Naive B cell (primary cell): Measurements from ENCODE around the gene CDHR1. TPM values are rescaled to one million over a fixed set of nuclear protein-coding genes. Genes with fewer than 3 reads are reported as not detected.
A peak's percentile ranks its signal among the peaks of the same experiment; 100 is the strongest.
"Not testable (repeated sequence)": the region's sequence is repeated elsewhere in the genome, so short reads cannot be mapped to it uniquely, and the experiment has no call there.

ENCODE experiments used
- ATAC-seq, 2 donors: fragments of 150-1000 bp; cut with Tn5 transposase; 2 replicates each; pipeline ENCODE4 v1.10.0; 2021; ENCODE audit warnings: low read depth in 2 of 2, mild to moderate bottlenecking in 2 of 2, moderate library complexity in 2 of 2
- DNase-seq: peaks from one replicate; pipeline ENCODE4 v3.0.0; 2022
- H3K27ac Mint-ChIP-seq, 6 donors: one replicate each; pipeline ENCODE4 v1.8.0; 2020 to 2022; ENCODE audit warnings: mild to moderate bottlenecking in 6 of 6, mixed read lengths in 6 of 6, moderate library complexity in 5 of 6, inconsistent platforms in 2 of 6
- H3K27me3 Mint-ChIP-seq, 3 donors: one replicate each; pipeline ENCODE4 v1.8.0; 2021 to 2022; ENCODE audit warnings: mixed read lengths in 3 of 3, mild to moderate bottlenecking in 1 of 3
- H3K36me3 Mint-ChIP-seq, 2 donors: one replicate each; pipeline ENCODE4 v1.8.0; 2020 to 2022; ENCODE audit warnings: mixed read lengths in 2 of 2, inconsistent platforms in 1 of 2, mild to moderate bottlenecking in 1 of 2
- H3K4me1 Mint-ChIP-seq, 3 donors: one replicate each; pipeline ENCODE4 v1.8.0; 2020 to 2022; ENCODE audit warnings: mixed read lengths in 3 of 3, inconsistent platforms in 1 of 3, mild to moderate bottlenecking in 1 of 3, moderate library complexity in 1 of 3
- H3K4me3 Mint-ChIP-seq, 8 donors: one replicate each; pipeline ENCODE4 v1.8.0; 2020 to 2022; ENCODE audit warnings: mild to moderate bottlenecking in 8 of 8, mixed read lengths in 8 of 8, moderate library complexity in 8 of 8, inconsistent platforms in 2 of 8
- H3K9me3 Mint-ChIP-seq, 7 donors: one replicate each; pipeline ENCODE4 v1.8.0; 2020 to 2022; ENCODE audit warnings: mixed read lengths in 7 of 7, mild to moderate bottlenecking in 5 of 7, inconsistent platforms in 2 of 7, moderate library complexity in 1 of 7
- polyA plus RNA-seq, 6 donors: library from polyadenylated mRNA; unstranded; fragments of 300-500 nt; fragmentation: Illumina TruSeq; gene quantifications; one replicate each; pipeline ENCODE4 v1.2.3, GENCODE V29; 2021; ENCODE audit warnings: low read depth in 6 of 6

CDHR1 gene
- polyA plus RNA-seq, 6 donors from 2014 or later = 0.08 TPM; not detected in 5

DNA sequence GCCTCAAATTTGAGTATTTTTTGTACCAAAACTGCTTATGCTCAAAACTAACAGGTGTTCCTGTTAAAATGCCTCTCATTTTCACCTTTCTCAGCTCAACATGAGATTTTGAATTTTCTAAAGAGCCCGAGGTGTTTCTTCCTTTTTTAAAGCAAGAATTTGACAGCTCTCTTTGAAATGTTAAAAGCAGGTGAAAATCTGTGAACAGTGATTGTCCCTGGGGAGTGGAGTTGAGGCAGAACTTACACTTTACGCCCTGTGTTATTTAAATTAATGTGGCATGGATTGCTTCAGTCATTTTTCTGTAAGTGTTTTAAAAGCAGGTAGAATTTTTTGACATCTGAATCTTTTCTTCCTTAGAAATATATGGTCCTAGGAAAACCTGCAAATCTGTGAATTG is 29.9 kb upstream of the CDHR1 start:
- no peak for DNase-seq
- Mint-ChIP-seq H3K4me3 (no peak overlapping the region), H3K36me3 (peaks cover 4 to 8% of the 10 kb centered on the region in 2 donors), H3K27ac (no peak overlapping the region), H3K4me1 (peaks cover 0 to under 1% (median 0%) of the 10 kb centered on the region in 3 donors), H3K9me3 (peaks cover 0 to 18% (median 6%) of the 10 kb centered on the region in 7 donors), H3K27me3 (peaks cover 12 to 34% (median 15%) of the 10 kb centered on the region in 3 donors)
- ATAC-seq = no peak

DNA sequence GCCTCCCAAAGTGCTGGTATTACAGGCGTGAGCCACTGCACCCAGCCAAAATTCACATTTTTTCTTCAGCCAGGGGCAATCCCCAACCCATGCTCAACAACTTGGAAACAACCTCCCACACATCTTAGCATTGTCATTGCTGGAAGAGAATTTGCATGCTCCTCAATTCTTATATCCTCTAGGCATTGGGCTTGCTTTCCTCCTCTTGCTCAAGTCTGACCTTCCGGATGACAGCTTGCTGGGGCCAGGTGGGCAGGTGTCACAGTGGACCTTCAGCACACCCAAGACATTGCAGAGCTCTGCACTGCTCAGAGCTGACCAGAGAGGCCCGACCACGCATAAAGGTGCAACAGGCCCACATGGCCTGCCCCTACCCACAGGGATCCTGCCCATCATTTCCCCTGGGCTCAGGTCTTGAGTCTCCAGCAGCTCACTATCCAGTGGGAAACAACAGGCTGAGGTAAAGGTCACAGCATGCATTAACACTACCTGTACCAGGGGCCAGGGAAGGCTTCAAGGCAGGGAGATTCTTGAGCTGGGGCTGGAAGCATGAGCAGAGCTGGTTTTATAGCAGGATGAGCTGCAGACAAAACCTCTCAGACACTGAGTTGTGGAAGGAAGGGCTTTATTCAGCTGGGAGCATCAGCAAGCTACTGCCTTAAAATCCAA is 27.6 kb upstream of the CDHR1 start:
- Mint-ChIP-seq H3K27ac (no peak overlapping the region), H3K9me3 (peaks cover 0 to 18% (median 6%) of the 10 kb centered on the region in 7 donors), H3K36me3 (peaks cover 4 to 8% of the 10 kb centered on the region in 2 donors), H3K27me3 (peaks cover 8 to 30% (median 15%) of the 10 kb centered on the region in 3 donors), H3K4me3 (no peak overlapping the region), H3K4me1 (peaks cover 0 to 5% (median 3%) of the 10 kb centered on the region in 3 donors)
- no peak for DNase-seq
- ATAC-seq = no peak

DNA sequence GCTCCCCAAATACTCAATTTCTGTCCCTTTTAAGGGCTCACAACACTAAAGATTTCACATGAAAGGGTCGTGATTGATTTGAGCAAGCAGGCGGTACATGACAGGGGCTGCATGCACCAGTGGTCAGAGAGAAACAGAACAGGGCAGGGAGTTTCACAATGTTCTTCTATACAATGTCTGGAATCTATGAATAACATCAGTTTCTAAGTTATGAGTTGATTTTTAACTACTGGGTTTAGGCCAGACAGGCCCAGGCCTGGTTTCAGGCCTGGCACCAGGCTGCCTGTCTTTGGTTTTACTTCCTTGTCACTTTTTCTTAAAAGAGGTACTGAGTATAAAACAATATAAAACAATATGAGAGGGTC is 27.1 kb upstream of the CDHR1 start:
- H3K27me3 Mint-ChIP-seq = peaks cover 8 to 28% (median 15%) of the 10 kb centered on the region in 3 donors
- H3K4me1 Mint-ChIP-seq = peaks cover 3 to 11% (median 8%) of the 10 kb centered on the region in 3 donors
- not testable (repeated sequence) for H3K36me3 Mint-ChIP-seq, ATAC-seq, H3K27ac Mint-ChIP-seq, DNase-seq, H3K4me3 Mint-ChIP-seq
- H3K9me3 Mint-ChIP-seq = peaks cover 0 to 18% (median 6%) of the 10 kb centered on the region in 7 donors

DNA sequence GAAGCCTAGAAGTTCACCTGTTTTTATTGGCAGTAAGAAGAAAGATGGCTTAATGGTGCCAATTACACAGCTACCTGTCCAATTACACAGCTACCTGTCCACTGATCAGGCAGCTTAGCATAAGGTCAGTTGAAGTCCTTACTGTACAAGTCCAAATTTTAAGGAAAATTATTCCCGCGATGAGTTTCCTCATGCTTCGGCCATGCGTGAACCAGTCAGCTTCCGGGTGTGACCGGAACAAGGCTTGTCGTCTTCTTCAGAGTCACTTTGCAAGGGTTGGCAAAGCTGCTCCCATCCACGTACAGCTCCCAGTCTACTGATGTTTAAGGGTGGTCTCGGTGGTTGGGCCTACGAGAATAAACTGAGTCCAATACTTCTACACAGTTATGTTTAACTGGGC is 26.0 kb upstream of the CDHR1 start:
- H3K27ac Mint-ChIP-seq, ATAC-seq, DNase-seq, H3K36me3 Mint-ChIP-seq: not testable (repeated sequence)
- H3K4me3 Mint-ChIP-seq = peak overlapping the region in 1 of 8 donors; percentile 41
- H3K9me3 Mint-ChIP-seq = peaks cover 0 to 18% (median 5%) of the 10 kb centered on the region in 7 donors
- peaks cover 5 to 20% (median 9%) of the 10 kb centered on the region in 3 donors for H3K27me3 Mint-ChIP-seq
- peaks cover 7 to 21% (median 18%) of the 10 kb centered on the region in 3 donors for H3K4me1 Mint-ChIP-seq

DNA sequence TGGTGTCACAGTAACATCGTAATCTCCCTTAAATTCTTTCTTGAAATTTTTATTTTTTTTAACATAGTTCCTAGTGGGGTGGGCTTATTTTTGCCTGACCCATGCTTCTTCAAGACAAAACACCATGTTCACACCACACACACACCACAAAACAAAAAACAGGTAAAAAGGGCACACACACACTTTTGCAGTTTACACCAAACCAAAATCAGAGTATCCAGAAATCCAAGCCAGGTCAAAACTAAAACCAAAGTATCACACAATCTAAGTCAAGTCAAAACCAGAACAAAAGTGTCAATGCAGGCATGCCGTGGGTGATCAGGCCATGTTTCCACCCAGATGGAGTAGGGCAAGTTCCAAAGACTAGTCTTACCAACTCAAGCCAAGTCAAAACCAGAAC is 23.1 kb upstream of the CDHR1 start:
- H3K36me3 Mint-ChIP-seq, H3K27me3 Mint-ChIP-seq, ATAC-seq, H3K4me3 Mint-ChIP-seq, DNase-seq: not testable (repeated sequence)
- H3K9me3 Mint-ChIP-seq = peaks cover 0 to 18% (median 5%) of the 10 kb centered on the region in 7 donors
- peaks cover 7 to 21% (median 18%) of the 10 kb centered on the region in 3 donors for H3K4me1 Mint-ChIP-seq
- peak overlapping the region in 5 of 6 donors; percentile 38 to 93 (median 84) for H3K27ac Mint-ChIP-seq

DNA sequence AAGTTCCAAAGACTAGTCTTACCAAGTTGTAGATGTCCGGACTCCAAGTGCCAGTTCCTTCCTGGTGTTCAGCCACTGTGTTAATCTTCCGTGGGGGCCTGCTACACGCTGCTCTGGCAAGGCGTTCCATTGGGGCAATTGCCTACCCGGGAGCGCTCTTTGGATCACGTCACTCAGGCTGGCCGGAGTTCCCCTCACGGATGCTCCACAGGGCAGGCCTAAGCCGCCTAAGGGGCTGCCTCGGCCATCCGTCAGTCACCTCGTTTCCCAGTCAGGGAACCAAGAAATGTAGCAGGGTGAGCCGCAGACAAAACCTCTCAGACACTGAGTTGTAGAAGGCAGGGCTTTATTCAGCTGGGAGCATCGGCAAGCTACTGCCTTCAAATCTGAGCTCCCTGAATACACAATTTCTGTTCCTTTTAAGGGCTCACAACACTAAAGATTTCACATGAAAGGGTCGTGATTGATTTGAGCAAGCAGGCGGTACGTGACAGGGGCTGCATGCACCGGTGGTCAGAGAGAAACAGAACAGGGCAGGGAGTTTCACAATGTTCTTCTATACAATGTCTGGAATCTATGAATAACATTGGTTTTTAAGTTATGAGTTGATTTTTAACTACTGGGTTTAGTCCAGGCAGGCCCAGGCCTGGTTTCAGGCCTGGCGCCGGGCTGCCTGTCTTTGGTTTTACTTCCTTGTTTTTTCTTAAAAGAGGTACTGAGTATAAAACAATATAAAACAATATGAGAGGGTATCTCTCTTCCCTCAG is 22.5 kb upstream of the CDHR1 start:
- peak overlapping the region; percentile 84 to 96 (median 92) for H3K27ac Mint-ChIP-seq
- not testable (repeated sequence) for H3K36me3 Mint-ChIP-seq, ATAC-seq, H3K27me3 Mint-ChIP-seq
- H3K4me3 Mint-ChIP-seq = peak overlapping the region in 3 of 8 donors; percentile 16 to 74 (median 24)
- DNase-seq = peak; percentile 18
- H3K4me1 Mint-ChIP-seq = peaks cover 11 to 24% (median 23%) of the 10 kb centered on the region in 3 donors
- peaks cover 0 to 16% (median 5%) of the 10 kb centered on the region in 7 donors for H3K9me3 Mint-ChIP-seq

DNA sequence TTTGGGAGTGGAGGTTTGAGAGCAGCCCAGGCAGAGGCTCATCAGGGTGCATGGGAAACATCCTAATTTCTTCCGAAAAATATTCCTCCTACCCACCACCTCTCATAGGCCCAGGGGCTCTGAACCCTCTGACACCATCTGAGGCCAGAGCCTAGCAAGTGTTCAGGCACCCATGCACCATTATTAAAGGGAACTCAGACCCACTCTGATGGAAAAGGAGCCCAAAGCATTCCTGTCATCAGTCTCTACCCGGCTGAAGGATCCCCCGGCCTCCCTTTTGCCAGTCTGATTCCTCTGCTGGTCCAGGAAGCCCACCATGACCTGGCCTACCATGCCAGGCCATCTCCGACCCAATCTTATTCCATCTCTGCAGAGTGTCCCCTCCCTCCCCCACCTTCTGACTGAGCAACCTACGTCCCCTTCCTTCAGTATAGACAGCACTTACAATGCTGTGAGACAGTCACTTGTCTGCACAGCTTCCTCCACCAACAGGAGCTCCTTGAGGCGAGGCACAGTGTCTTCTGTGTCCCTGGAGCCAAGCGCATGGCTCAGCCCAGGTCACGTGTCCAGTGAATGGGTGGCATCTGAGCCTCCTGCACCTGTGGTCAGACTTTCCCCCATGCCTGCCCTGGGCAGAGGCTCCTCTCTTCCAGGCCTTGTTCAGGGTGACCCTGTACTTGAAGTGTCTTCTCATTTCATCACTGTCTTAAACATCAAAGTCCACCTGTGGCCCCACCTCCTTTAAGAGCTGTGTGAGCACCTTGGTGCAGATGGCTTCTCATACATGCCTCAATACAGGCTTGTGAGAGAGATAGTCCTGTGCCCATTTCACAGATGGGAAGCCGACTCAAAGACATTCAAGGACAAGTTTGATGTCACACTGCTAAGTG is 21.6 kb upstream of the CDHR1 start:
- peaks cover under 1 to 2% of the 10 kb centered on the region in 2 donors for H3K36me3 Mint-ChIP-seq
- DNase-seq (no peak), ATAC-seq (no peak)
- H3K4me1 Mint-ChIP-seq = peaks cover 12 to 25% (median 23%) of the 10 kb centered on the region in 3 donors
- peak overlapping the region in 3 of 8 donors; percentile 16 to 74 (median 24) for H3K4me3 Mint-ChIP-seq
- no peaks in the 10 kb centered on the region for H3K27me3 Mint-ChIP-seq
- peaks cover 0 to 7% (median 2%) of the 10 kb centered on the region in 7 donors for H3K9me3 Mint-ChIP-seq
- peak overlapping the region; percentile 40 to 96 (median 92) for H3K27ac Mint-ChIP-seq

DNA sequence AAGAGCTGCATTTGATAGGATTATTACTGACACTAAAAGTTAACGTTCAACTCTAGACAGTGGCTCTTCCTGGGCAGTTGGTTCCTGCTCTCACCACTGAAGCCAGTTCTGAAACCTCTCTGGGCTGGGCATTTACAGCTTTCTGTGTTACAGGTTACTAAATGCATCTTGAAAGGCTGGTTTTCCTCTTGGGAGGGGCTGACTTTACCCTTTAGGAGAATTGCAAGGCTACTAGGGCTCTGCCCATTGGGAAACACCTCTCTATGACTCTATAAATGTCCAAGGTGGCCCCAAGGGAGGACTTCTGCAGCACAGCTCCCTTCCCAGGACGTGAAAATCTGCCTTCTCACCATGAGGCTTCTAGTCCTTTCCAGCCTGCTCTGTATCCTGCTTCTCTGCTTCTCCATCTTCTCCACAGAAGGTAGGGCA is 20.8 kb upstream of the CDHR1 start, which contains the start of gene GPR15LG:
Gene GPR15LG, plus strand, starts transcription at position 301 of the 429 bp plus-strand sequence. Its CDS starts 51 bp downstream, at position 352.
- H3K36me3 Mint-ChIP-seq = no peaks in the 10 kb centered on the region
- H3K4me3 Mint-ChIP-seq = peak within 1 kb of the TSS in 1 of 8 donors; percentile 30
- H3K4me1 Mint-ChIP-seq = peaks cover 12 to 25% (median 23%) of the 10 kb centered on the region in 3 donors
- H3K27me3 Mint-ChIP-seq = no peaks in the 10 kb centered on the region
- peak within 1 kb of the TSS in 5 of 6 donors; percentile 78 to 96 (median 86) for H3K27ac Mint-ChIP-seq
- ATAC-seq = no peak
- peaks cover 0 to 3% (median 0%) of the 10 kb centered on the region in 7 donors for H3K9me3 Mint-ChIP-seq
- DNase-seq = no peak

DNA sequence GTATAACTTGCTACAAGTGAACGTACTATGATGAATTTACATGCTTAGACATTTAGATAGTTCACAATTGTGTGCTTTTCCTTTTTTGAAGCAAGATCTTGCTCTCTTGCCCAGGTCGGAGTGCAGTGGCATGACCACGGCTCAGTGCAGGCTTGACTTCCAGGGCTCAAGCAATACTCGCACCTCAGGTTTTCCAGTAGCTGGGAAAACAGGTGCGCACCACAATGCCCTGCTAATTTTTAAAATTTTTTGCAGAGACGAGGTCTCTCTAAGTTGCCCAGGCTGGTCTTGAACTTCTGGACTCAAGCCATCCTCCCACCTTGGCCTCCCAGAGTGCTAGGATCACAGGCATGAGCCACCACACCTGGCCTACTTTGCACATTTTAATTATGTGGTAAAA is 18.9 kb upstream of the CDHR1 start:
- Mint-ChIP-seq H3K9me3 (peaks cover 0 to 3% (median 0%) of the 10 kb centered on the region in 7 donors), H3K36me3 (no peaks in the 10 kb centered on the region), H3K27me3 (no peaks in the 10 kb centered on the region), H3K4me3 (no peak overlapping the region), H3K27ac (no peak overlapping the region), H3K4me1 (peaks cover 12 to 25% (median 23%) of the 10 kb centered on the region in 3 donors)
- ATAC-seq (no peak), DNase-seq (no peak)

DNA sequence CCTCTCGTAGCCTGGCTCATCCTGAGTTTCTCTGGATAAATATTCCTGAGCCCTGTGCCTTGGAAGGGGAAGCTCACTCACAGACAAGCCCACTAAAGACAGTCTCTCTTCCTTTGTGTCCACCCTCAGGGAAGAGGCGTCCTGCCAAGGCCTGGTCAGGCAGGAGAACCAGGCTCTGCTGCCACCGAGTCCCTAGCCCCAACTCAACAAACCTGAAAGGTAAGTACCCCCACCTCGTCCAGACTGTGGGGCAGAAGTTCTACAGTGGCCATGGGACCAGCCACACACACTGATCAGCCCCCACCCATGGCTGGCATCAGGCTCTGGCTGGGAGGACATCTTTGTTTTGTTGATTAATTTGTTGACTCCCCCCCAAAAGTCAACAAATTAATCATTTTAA is 18.0 kb upstream of the CDHR1 start:
- peaks cover 12 to 23% (median 23%) of the 10 kb centered on the region in 3 donors for H3K4me1 Mint-ChIP-seq
- peaks cover 0 to 3% (median 0%) of the 10 kb centered on the region in 7 donors for H3K9me3 Mint-ChIP-seq
- DNase-seq (no peak), ATAC-seq (no peak)
- peak overlapping the region in 1 of 8 donors; percentile 16 for H3K4me3 Mint-ChIP-seq
- no peaks in the 10 kb centered on the region for H3K27me3 Mint-ChIP-seq
- no peaks in the 10 kb centered on the region for H3K36me3 Mint-ChIP-seq
- H3K27ac Mint-ChIP-seq = peak overlapping the region in 2 of 6 donors; percentile 5 to 20

DNA sequence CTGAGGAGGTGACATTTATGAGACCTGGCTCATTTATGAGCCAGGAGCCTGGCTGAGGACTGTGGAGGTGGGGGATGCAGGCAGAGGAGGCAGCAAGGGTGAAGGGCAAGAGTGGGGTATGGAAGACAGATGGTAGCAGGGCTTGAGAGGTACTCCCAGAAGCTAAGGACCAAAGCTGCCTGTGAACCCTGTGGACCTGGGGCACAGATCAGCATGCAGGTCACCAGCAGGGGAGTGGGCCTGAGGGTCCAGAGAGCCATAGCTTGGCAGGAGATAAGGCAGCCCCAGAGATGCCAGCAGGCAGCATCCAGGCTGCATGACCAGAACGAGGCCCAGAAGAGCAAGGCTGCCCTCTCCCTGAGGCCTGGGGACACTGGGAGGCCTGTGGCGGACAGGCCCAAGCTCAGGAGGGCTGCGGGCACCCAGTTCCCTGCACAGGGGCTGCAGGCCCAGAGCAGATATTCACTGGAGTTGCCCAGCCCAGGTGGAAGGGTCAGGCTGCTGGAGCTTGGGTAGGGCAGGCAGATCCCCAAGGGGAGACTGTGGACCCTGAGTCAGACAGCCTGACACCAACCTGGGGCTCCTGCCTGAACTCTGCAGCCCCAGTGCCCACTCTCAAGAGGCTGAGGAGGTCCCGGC is 17.4 kb upstream of the CDHR1 start:
- Mint-ChIP-seq H3K9me3 (peaks cover 0 to 3% (median 0%) of the 10 kb centered on the region in 7 donors), H3K27ac (peak overlapping the region in 1 of 6 donors; percentile 63), H3K4me3 (peak overlapping the region in 3 of 8 donors; percentile 16 to 71 (median 43)), H3K36me3 (no peaks in the 10 kb centered on the region), H3K27me3 (no peaks in the 10 kb centered on the region), H3K4me1 (peaks cover 12 to 18% (median 17%) of the 10 kb centered on the region in 3 donors)
- no peak for DNase-seq
- ATAC-seq = no peak

DNA sequence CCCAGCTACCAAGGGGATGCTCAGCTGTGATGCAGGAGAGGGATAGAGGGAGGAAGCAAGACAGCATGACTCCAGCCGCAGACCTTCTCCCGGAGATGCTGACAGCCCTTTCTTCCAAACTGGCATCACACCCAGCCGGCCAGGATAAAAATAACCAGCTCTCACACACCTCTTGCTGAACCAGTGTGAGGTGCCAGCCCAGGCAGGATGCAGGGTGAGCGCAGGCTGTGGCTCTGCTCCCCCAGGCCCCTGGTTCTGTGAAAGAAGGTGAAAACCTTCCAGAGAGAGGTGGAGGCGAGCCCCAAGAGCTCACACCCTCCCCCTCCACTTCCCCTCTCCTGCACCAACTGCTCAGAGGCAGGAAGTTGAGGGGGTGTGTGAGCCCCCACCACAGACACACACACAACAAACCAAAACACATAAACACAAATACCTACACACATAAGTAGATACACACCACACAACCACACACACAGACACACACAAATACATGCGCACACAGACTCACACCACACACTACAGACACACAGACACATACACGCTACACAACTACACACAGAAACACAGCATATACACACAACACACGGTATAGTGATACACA is 16.7 kb upstream of the CDHR1 start:
- ATAC-seq = peak; percentile 21 to 35
- peaks cover 0 to 2% (median 0%) of the 10 kb centered on the region in 7 donors for H3K9me3 Mint-ChIP-seq
- no peaks in the 10 kb centered on the region for H3K27me3 Mint-ChIP-seq
- no peak overlapping the region for H3K4me3 Mint-ChIP-seq
- peak overlapping the region in 1 of 6 donors; percentile 63 for H3K27ac Mint-ChIP-seq
- peaks cover 5 to 11% (median 11%) of the 10 kb centered on the region in 3 donors for H3K4me1 Mint-ChIP-seq
- no peak for DNase-seq
- H3K36me3 Mint-ChIP-seq = no peaks in the 10 kb centered on the region
